ENCODE measurements around the gene TLE3.

TLE3 gene

GRCh38 chr15:70017025-70017424 is 80.7 kb downstream of the TLE3 start:
- Histone ChIP-seq H3K36me3 (no peaks in the 10 kb centered on the region), H3K27me3 (no peaks in the 10 kb centered on the region), H3K4me3 (ENCODE audit: low read depth, low read length) (no peak overlapping the region), H3K9me3 (no peaks in the 10 kb centered on the region), H3K4me1 (no peaks in the 10 kb centered on the region)
- no peak for DNase-seq
- no peak for TF ChIP-seq CTCF (IDR thresholded peaks at IDR 0.05; ENCODE audit: low read depth, low read length)

GRCh38 chr15:70016511-70016994 is 81.2 kb downstream of the TLE3 start:
- no peak for DNase-seq
- Histone ChIP-seq H3K27me3 (no peaks in the 10 kb centered on the region), H3K4me1 (no peaks in the 10 kb centered on the region), H3K36me3 (no peaks in the 10 kb centered on the region), H3K9me3 (no peaks in the 10 kb centered on the region), H3K4me3 (ENCODE audit: low read depth, low read length) (no peak overlapping the region)
- TF ChIP-seq CTCF (IDR thresholded peaks at IDR 0.05; ENCODE audit: low read depth, low read length), result no peak

- Histone ChIP-seq H3K9me3 (no peaks in the 10 kb centered on the region), H3K36me3 (no peaks in the 10 kb centered on the region), H3K4me3 (ENCODE audit: low read depth, low read length) (no peak overlapping the region), H3K4me1 (no peaks in the 10 kb centered on the region), H3K27me3 (no peaks in the 10 kb centered on the region)
- no peak for DNase-seq
- TF ChIP-seq CTCF (IDR thresholded peaks at IDR 0.05; ENCODE audit: low read depth, low read length), result no peak
These were observed 82.7 kb downstream of the TLE3 start for GRCh38 chr15:70014860-70015490.

- no peaks in the 10 kb centered on the region for H3K9me3 ChIP-seq
- no peak overlapping the region for H3K4me3 ChIP-seq (ENCODE audit: low read depth, low read length)
- TF ChIP-seq CTCF (IDR thresholded peaks at IDR 0.05; ENCODE audit: low read depth, low read length), result no peak
- no peaks in the 10 kb centered on the region for H3K27me3 ChIP-seq
- no peak for DNase-seq
- H3K36me3 ChIP-seq, result no peaks in the 10 kb centered on the region
- H3K4me1 ChIP-seq, result no peaks in the 10 kb centered on the region
These were observed 83.4 kb downstream of the TLE3 start for GRCh38 chr15:70014331-70014730.

- H3K9me3 ChIP-seq, result no peaks in the 10 kb centered on the region
- no peak for DNase-seq
- no peaks in the 10 kb centered on the region for H3K4me1 ChIP-seq
- no peak for TF ChIP-seq CTCF (IDR thresholded peaks at IDR 0.05; ENCODE audit: low read depth, low read length)
- H3K27me3 ChIP-seq, result no peaks in the 10 kb centered on the region
- no peaks in the 10 kb centered on the region for H3K36me3 ChIP-seq
- H3K4me3 ChIP-seq (ENCODE audit: low read depth, low read length), result no peak overlapping the region
These were observed 83.9 kb downstream of the TLE3 start for GRCh38 chr15:70013656-70014313.

GRCh38 chr15:70012895-70013294 is 84.8 kb downstream of the TLE3 start:
- no peaks in the 10 kb centered on the region for H3K9me3 ChIP-seq
- H3K36me3 ChIP-seq, result no peaks in the 10 kb centered on the region
- H3K27me3 ChIP-seq, result no peaks in the 10 kb centered on the region
- no peak for DNase-seq
- no peaks in the 10 kb centered on the region for H3K4me1 ChIP-seq
- no peak for TF ChIP-seq CTCF (IDR thresholded peaks at IDR 0.05; ENCODE audit: low read depth, low read length)
- H3K4me3 ChIP-seq (ENCODE audit: low read depth, low read length), result no peak overlapping the region
